IPS DF 6.9 (cell line): ENCODE data around the gene NARF.

Experiments
- DNase-seq: peaks from one replicate; pipeline ENCODE4 v3.0.0-alpha.2; 2013; ENCODE audit warnings: low read depth, low spot score
- H3K27ac ChIP-seq: one replicate; pipeline ENCODE4 v1.5.1; 2013; ENCODE audit warnings: low read length, control low read depth
- H3K27me3 ChIP-seq: 2 replicates; pipeline ENCODE4 v1.6.1; 2013; ENCODE audit warnings: mild to moderate bottlenecking, low read length; ENCODE audit not compliant: control insufficient read depth, insufficient read depth
- H3K36me3 ChIP-seq: 2 replicates; pipeline ENCODE4 v1.6.1; 2013; ENCODE audit warnings: low read length; ENCODE audit not compliant: control insufficient read depth, insufficient read depth
- H3K4me1 ChIP-seq: 2 replicates; pipeline ENCODE4 v1.6.1; 2013; ENCODE audit warnings: low read length; ENCODE audit not compliant: control insufficient read depth, insufficient read depth
- H3K4me3 ChIP-seq: 2 replicates; pipeline ENCODE4 v1.5.1; 2013; ENCODE audit warnings: mild to moderate bottlenecking, low read length
- H3K9me3 ChIP-seq: 2 replicates; pipeline ENCODE4 v1.6.1; 2013; ENCODE audit warnings: low read length, inconsistent platforms; ENCODE audit not compliant: control insufficient read depth, insufficient read depth
- WGBS: extraction: QIAGEN DNeasy Blood & Tissue Kit; methylation state at CpG from one replicate; pipeline ENCODE4 v1.1.7; 2013; ENCODE audit warnings: mixed read lengths, missing lambda C conversion rate; ENCODE audit not compliant: insufficient read length, insufficient coverage; 5-methylcytosine and 5-hydroxymethylcytosine counted together

NARF gene

GRCh38 chr17:82416264-82416663, 42.3 kb upstream of the NARF start:
- no peaks in the 10 kb centered on the region for H3K4me1 ChIP-seq
- no peak overlapping the region for H3K27ac ChIP-seq
- H3K36me3 ChIP-seq = no peaks in the 10 kb centered on the region
- H3K27me3 ChIP-seq = no peaks in the 10 kb centered on the region
- H3K4me3 ChIP-seq = no peak overlapping the region
- DNase-seq = no peak
- WGBS = no CpG with 5 or more reads among the region's 4 CpGs
- H3K9me3 ChIP-seq = no peaks in the 10 kb centered on the region

DNA sequence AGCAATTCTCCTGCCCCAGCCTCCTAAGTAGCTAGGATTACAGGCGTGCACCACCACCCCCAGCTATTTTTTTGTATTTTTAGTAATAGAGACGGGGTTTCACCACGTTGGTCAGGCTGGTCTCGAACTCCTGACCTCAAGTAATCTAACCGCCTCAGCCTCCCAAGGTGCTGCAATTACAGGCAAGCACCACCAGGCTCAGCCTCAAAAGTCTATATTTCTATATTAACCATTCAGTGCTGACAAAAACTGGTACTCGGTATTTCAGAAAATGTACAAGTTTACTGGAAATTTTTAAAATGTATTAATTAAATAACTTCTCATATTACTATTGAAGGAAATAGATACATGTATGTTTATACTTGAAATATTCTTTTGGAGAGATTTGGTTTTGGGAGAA, 41.8 kb upstream of the NARF start:
- no peak for DNase-seq
- Histone ChIP-seq H3K9me3 (no peaks in the 10 kb centered on the region), H3K27me3 (no peaks in the 10 kb centered on the region), H3K4me1 (no peaks in the 10 kb centered on the region), H3K4me3 (no peak overlapping the region), H3K27ac (no peak overlapping the region), H3K36me3 (no peaks in the 10 kb centered on the region)
- no CpG with 5 or more reads among the region's 6 CpGs for WGBS

DNA sequence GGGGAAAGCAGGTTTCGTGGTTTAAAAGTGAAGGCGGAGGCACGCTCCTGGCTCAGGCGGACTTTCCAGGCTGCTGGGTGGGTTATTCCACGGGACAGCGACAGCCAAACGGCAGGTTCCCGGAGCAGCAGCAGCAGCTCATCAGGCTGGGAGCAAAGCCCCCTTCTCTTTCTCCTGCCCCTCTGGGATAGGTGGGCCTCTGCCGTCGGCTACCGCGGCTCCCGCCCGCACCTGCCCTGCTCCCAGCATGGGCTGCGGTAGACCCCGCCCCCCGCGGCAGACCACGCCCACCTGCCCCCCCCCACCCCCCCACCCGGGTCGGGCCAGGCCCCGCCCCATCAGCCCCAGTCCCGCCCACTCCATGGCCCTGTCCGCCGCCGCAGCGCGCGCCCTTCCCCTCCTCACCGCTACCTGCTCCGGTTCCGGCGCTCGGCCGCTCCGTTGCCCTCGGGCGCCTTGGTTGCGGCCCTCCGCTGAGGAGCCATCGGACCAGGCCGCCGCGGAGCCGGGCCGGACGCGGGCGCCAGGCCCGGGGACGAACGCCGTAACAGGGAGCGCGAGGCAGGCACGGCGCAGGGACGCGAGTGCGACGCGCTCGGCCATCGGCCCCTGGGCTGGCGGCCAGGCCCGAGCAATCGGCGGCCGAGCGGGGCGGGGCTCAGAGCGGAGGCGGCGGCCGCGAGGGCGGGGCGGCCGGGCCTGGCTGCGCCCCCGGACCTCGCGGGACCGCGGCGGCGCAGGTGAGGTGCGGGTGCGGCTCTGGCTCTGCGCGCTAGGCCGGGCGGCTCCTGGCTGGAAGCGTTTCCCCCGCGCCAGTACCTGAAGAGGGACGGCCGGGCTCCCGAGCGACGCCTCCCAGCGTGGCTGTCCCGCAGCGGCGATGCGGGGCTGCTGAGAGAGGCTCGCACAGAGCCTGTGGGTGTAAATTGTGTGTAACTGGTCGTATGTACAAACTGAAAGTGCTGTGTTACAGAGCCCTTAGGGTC, 40.2 kb upstream of the NARF start, which contains the start of the genes HEXD and OGFOD3:
TSS of gene HEXD (plus strand) at position 347 of the 986 bp plus-strand sequence. CDS start 1,453 bp downstream, outside the sequence.
TSS of gene OGFOD3 (minus strand) at position 586 of the 986 bp plus-strand sequence. CDS start at position 485, 101 bp downstream.
- H3K36me3 ChIP-seq = no peaks in the 10 kb centered on the region
- peak; percentile 54 for DNase-seq
- no peaks in the 10 kb centered on the region for H3K4me1 ChIP-seq
- H3K4me3 ChIP-seq = peak within 1 kb of the TSS; percentile 84
- no peaks in the 10 kb centered on the region for H3K9me3 ChIP-seq
- no peaks in the 10 kb centered on the region for H3K27me3 ChIP-seq
- no CpG with 5 or more reads among the region's 108 CpGs for WGBS
- no peak within 1 kb of the TSS for H3K27ac ChIP-seq

GRCh38 chr17:82419540-82419939, 39.0 kb upstream of the NARF start:
- H3K27me3 ChIP-seq = no peaks in the 10 kb centered on the region
- no peak for DNase-seq
- no peak overlapping the region for H3K4me3 ChIP-seq
- no CpG with 5 or more reads among the region's 2 CpGs for WGBS
- H3K36me3 ChIP-seq = no peaks in the 10 kb centered on the region
- H3K9me3 ChIP-seq = no peaks in the 10 kb centered on the region
- H3K27ac ChIP-seq = no peak overlapping the region
- peaks cover 1% of the 10 kb centered on the region; the same call in 1 of the 2 replicates for H3K4me1 ChIP-seq

- no peak for DNase-seq
- no peaks in the 10 kb centered on the region for H3K36me3 ChIP-seq
- no CpG with 5 or more reads among the region's 25 CpGs for WGBS
Observed at GRCh38 chr17:82424001-82424862, 34.3 kb upstream of the NARF start.

GRCh38 chr17:82424863-82425159, 33.7 kb upstream of the NARF start:
- no CpG with 5 or more reads among the region's 2 CpGs for WGBS
- Histone ChIP-seq H3K27me3 (no peaks in the 10 kb centered on the region), H3K9me3 (no peaks in the 10 kb centered on the region), H3K36me3 (no peaks in the 10 kb centered on the region), H3K4me3 (no peak overlapping the region), H3K27ac (no peak overlapping the region), H3K4me1 (peaks cover 1% of the 10 kb centered on the region; the same call in 1 of the 2 replicates)
- DNase-seq = no peak

More at GRCh38 chr17:82424001-82424862, 34.3 kb upstream of the NARF start:
- Histone ChIP-seq H3K4me3 (no peak overlapping the region), H3K4me1 (peaks cover 1% of the 10 kb centered on the region; the same call in 1 of the 2 replicates), H3K9me3 (no peaks in the 10 kb centered on the region), H3K27ac (no peak overlapping the region), H3K27me3 (no peaks in the 10 kb centered on the region)

GRCh38 chr17:82428546-82428945, 30.0 kb upstream of the NARF start:
- H3K4me3 ChIP-seq = no peak overlapping the region
- DNase-seq = no peak
- no peak overlapping the region for H3K27ac ChIP-seq
- no peaks in the 10 kb centered on the region for H3K9me3 ChIP-seq
- H3K27me3 ChIP-seq = no peaks in the 10 kb centered on the region
- WGBS = no CpG with 5 or more reads among the region's 3 CpGs
- peaks cover 1% of the 10 kb centered on the region; the same call in 1 of the 2 replicates for H3K4me1 ChIP-seq
- no peaks in the 10 kb centered on the region for H3K36me3 ChIP-seq

GRCh38 chr17:82429824-82430223, 28.7 kb upstream of the NARF start:
- no CpG with 5 or more reads among the region's 7 CpGs for WGBS
- no peak overlapping the region for H3K4me3 ChIP-seq

GRCh38 chr17:82432017-82432416, 26.5 kb upstream of the NARF start:
- H3K4me3 ChIP-seq = no peak overlapping the region
- no peaks in the 10 kb centered on the region for H3K9me3 ChIP-seq
- H3K27ac ChIP-seq = no peak overlapping the region
- H3K27me3 ChIP-seq = no peaks in the 10 kb centered on the region
- DNase-seq = no peak
- H3K4me1 ChIP-seq = no peaks in the 10 kb centered on the region; the same call in 1 of the 2 replicates
- peaks cover 2% of the 10 kb centered on the region; the same call in 1 of the 2 replicates for H3K36me3 ChIP-seq
- no CpG with 5 or more reads among the region's 8 CpGs for WGBS

More at GRCh38 chr17:82429824-82430223, 28.7 kb upstream of the NARF start:
- H3K9me3 ChIP-seq = no peaks in the 10 kb centered on the region
- no peaks in the 10 kb centered on the region for H3K27me3 ChIP-seq
- H3K27ac ChIP-seq = no peak overlapping the region
- H3K4me1 ChIP-seq = no peaks in the 10 kb centered on the region; the same call in 1 of the 2 replicates
- H3K36me3 ChIP-seq = no peaks in the 10 kb centered on the region
- DNase-seq = no peak
